Testis (tissue), 5 donors: Measurements from ENCODE around the gene ZNF266. TPM values are rescaled to one million over a fixed set of nuclear protein-coding genes. Genes with fewer than 3 reads are reported as not detected.

ENCODE experiments used
- DNase-seq: peaks from one replicate; pipeline ENCODE4 v3.0.0-alpha.2; 2019
- H3K27ac ChIP-seq, 2 donors: fragments of 200-600 bp; sonication (generic); one replicate each; pipeline ENCODE4 v1.5.1; 2019
- H3K27me3 ChIP-seq: fragments of 200-600 bp; sonication (generic); one replicate; pipeline ENCODE4 v1.5.1; 2019
- H3K36me3 ChIP-seq: fragments of 200-600 bp; sonication (generic); one replicate; pipeline ENCODE4 v1.5.1; 2017; ENCODE audit warnings: low read depth; ENCODE audit errors: missing control alignments
- H3K4me1 ChIP-seq: fragments of 200-600 bp; sonication (generic); one replicate; pipeline ENCODE4 v1.5.1; 2019
- H3K4me3 ChIP-seq, 2 donors: fragments of 200-600 bp; sonication (generic); one replicate each; pipeline ENCODE4 v1.5.1; 2017 to 2019
- H3K9me3 ChIP-seq: fragments of 200-600 bp; sonication (generic); one replicate; pipeline ENCODE4 v1.5.1; 2017
- POLR2A ChIP-seq: fragments of 450-650 bp; IDR thresholded peaks from one replicate; pipeline ENCODE4 v1.6.1; 2017; ENCODE audit warnings: antibody characterized with exemption, mild to moderate bottlenecking, moderate library complexity
- WGBS, 2 donors: methylation state at CpG; one replicate each; pipeline ENCODE4 v1.1.5; 2018; 5-methylcytosine and 5-hydroxymethylcytosine counted together
- intact Hi-C: fragments of 100-400 bp; cut with DNase I; formaldehyde crosslinking; loops from one replicate; pipeline ENCODE4 v1.15.1; 2023; ENCODE audit warnings: low total_unique reads
- long read RNA-seq, 2 donors: transcript quantifications; one replicate each; lab custom pipeline, GENCODE V29; 2026
- polyA plus RNA-seq: library from polyadenylated mRNA; stranded (reverse); fragments of 350-450 nt; fragmentation: Illumina TruSeq; extraction: RNeasy Lipid Tissue Mini Kit (QIAGEN cat#74804); gene quantifications from one replicate; pipeline ENCODE4 v1.2.3, GENCODE V29; 2014; ENCODE audit warnings: low read depth, low replicate concordance; ENCODE audit not compliant: insufficient read depth
- total RNA-seq, 2 donors: library from RNA; depleted of rRNA; stranded (reverse); fragments of >200 nt; gene quantifications; one replicate each; pipeline ENCODE4 v1.2.3, GENCODE V29; 2016
- TF ChIP-seq, protein P1 (sequence below), 3 experiments: fragments of 450-650 bp in 2 of 3; fragments of 200-600 bp in 1 of 3; sonication (generic) in 1 of 3; IDR thresholded peaks; one replicate each; pipeline ENCODE4 v1.5.1; 2016 to 2019; ENCODE audit warnings: antibody characterized with exemption in 3 of 3, mild to moderate bottlenecking in 2 of 3, moderate library complexity in 1 of 3

Gene ZNF266
- 10 to 100 TPM; 26.5 to 43.3 TPM for total RNA-seq
- 18.5 TPM for polyA plus RNA-seq
- long read RNA-seq, donor 1, result 0 reads
- long read RNA-seq, donor 2, result 0 reads

DNA sequence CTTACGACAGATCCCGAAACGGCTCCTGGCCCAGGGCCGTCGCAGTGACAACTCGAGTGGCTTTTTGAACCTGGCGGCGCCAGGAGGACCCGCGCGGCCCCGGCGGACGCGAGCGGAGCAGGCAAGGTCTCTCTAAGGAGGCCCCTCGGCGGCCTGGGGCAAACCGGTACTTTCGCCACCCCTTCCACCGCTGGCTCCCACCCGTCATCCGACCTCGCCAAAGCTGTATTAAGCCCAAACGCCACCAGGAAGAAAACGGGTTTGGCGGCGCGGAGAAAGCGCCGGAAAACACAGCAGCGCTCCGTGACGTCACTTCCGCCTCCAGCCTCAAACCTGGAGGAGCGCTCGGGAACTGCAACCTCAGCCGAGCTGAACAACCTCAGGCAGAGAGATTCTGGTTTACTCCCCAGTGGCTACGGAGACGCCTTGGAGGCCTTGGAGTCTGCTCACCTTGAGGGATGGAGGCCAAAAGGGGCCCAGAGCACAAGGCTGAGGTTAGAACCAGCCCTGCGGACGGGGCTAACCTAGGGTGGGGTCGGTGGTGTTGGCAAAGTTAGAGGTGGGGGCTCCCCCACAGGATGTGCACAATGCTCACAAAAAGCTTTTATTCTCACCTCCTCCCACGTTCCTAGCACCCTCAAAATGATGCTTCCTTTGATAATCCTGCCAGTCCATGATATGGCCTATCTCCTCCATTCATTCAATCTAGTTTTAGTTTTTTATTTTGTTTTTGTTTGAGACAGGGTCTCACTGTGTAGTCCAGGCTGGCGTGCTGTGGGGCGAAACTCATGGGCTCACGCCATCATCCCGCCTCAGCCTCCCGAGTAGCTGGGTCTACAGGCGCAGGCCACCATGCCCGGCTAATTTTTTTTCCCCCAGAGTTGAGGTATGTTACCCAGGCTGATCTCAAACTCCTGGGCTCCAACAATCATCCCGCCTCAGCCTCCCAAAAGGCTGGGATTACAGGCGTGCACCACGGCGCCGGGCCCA, at the start of gene ZNF266:
Gene ZNF266, minus strand, starts transcription at position 295 of the 990 bp plus-strand sequence. CDS start 15,484 bp downstream, outside the sequence.
- Histone ChIP-seq H3K9me3 (no peaks in the 10 kb centered on the region), H3K27ac (peak within 1 kb of the TSS; percentile 85 to 87), H3K4me1 (peaks cover 16% of the 10 kb centered on the region), H3K4me3 (peak within 1 kb of the TSS; percentile 83 to 89), H3K36me3 (no peaks in the 10 kb centered on the region), H3K27me3 (no peaks in the 10 kb centered on the region)
- peak; percentile 94 for DNase-seq
- 12 to 14% methylated on average over 56 of the region's 56 CpGs for WGBS, 2 donors
- intact Hi-C loops, result no loop called here
- TF ChIP-seq, protein P1, sequence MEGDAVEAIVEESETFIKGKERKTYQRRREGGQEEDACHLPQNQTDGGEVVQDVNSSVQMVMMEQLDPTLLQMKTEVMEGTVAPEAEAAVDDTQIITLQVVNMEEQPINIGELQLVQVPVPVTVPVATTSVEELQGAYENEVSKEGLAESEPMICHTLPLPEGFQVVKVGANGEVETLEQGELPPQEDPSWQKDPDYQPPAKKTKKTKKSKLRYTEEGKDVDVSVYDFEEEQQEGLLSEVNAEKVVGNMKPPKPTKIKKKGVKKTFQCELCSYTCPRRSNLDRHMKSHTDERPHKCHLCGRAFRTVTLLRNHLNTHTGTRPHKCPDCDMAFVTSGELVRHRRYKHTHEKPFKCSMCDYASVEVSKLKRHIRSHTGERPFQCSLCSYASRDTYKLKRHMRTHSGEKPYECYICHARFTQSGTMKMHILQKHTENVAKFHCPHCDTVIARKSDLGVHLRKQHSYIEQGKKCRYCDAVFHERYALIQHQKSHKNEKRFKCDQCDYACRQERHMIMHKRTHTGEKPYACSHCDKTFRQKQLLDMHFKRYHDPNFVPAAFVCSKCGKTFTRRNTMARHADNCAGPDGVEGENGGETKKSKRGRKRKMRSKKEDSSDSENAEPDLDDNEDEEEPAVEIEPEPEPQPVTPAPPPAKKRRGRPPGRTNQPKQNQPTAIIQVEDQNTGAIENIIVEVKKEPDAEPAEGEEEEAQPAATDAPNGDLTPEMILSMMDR (IDR thresholded peaks at IDR 0.05), result peak; percentile 66 to 88 (median 84)
- TF ChIP-seq POLR2A, result no peak

- Histone ChIP-seq H3K27me3 (no peaks in the 10 kb centered on the region), H3K9me3 (no peaks in the 10 kb centered on the region), H3K27ac (no peak overlapping the region), H3K4me1 (no peaks in the 10 kb centered on the region), H3K4me3 (no peak overlapping the region), H3K36me3 (no peaks in the 10 kb centered on the region)
- intact Hi-C loops, result no loop called here
- 81 to 92% methylated on average over 2 of the region's 2 CpGs for WGBS, 2 donors
- DNase-seq, result no peak
- no peak for TF ChIP-seq POLR2A
- TF ChIP-seq, protein P1 (IDR thresholded peaks at IDR 0.05), result no peak
Observed at GRCh38 chr19:9485140-9485539, 49.8 kb upstream of the ZNF266 start.

DNA sequence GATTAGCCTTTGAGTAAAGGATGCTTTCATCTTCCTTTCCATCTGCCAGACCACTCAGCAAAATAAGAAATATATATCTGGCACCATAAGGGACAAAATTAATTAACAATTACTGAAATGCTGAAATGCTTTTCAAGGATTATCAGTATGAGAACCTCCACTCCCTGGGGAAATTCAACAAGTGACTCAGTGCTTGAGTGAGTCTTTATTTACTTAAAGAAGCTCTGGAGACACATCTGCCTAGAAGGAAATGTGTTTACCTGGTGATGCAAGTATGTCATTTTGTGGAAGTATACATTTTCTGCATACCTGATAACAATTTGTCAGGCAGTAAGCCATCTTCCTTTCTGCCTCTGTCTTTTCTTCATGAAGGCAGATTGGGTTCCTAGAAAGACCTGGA, 39.6 kb upstream of the ZNF266 start:
- Histone ChIP-seq H3K4me3 (no peak overlapping the region), H3K36me3 (no peaks in the 10 kb centered on the region), H3K27ac (no peak overlapping the region), H3K4me1 (no peaks in the 10 kb centered on the region), H3K27me3 (no peaks in the 10 kb centered on the region), H3K9me3 (no peaks in the 10 kb centered on the region)
- DNase-seq, result no peak
- intact Hi-C loops, result no loop called here
- TF ChIP-seq, protein P1 (IDR thresholded peaks at IDR 0.05), result no peak
- TF ChIP-seq POLR2A, result no peak

DNA sequence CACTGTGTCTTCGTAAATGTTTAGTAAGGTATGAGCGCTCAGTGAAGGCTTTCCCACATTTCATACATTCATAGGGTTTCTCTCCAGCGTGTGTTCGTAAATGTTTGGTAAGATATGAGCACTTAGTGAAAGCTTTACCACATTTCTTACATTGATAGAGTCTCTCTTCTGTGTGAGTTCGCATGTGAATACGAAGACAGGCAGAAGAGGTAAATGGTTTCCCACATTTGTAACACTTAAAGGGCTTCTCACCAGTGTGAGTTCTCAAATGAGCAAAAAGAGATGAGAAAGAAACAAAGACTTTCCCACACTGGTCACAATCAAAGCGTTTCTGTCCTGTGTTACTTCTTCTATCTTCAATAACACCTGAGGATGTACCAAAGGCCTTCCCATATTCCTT, 31.8 kb upstream of the ZNF266 start:
- no peaks in the 10 kb centered on the region for H3K9me3 ChIP-seq

More for the DNA sequence above, 31.8 kb upstream of the ZNF266 start:
- Histone ChIP-seq H3K4me1 (no peaks in the 10 kb centered on the region), H3K4me3 (no peak overlapping the region), H3K27me3 (no peaks in the 10 kb centered on the region), H3K27ac (no peak overlapping the region), H3K36me3 (no peaks in the 10 kb centered on the region)
- TF ChIP-seq, protein P1 (IDR thresholded peaks at IDR 0.05), result no peak
- TF ChIP-seq POLR2A, result no peak
- intact Hi-C loops, result no loop called here
- DNase-seq, result no peak
- 92% methylated on average over 7 of the region's 7 CpGs for WGBS, 2 donors
